ENCODE results near the gene FLYWCH2. TPM values are rescaled to one million over a fixed set of nuclear protein-coding genes. Genes with fewer than 3 reads are reported as not detected.

FLYWCH2 gene
- total and polyA plus RNA-seq, 2 donors (not counting 3 experiments of a cell fraction or from before 2014, with no cell fraction given), result 18.3 to 34.6 TPM

- Histone ChIP-seq H4K20me1 (replicated peaks; ENCODE audit: control insufficient read depth, extremely low read depth, insufficient read depth, low read length) (no peaks in the 10 kb centered on the region), H3K4me2 (ENCODE audit: insufficient read depth, low read length) (no peak overlapping the region), H3K4me3 (replicated peaks in 1 of 3; ENCODE audit: insufficient read depth in 1 of 3, low read depth in 1 of 3, low read length in 3 of 3) (no peak overlapping the region), H3K9me3 (replicated peaks; ENCODE audit: control insufficient read depth, insufficient read depth, low read length) (no peaks in the 10 kb centered on the region), H3K36me3 (ENCODE audit: control insufficient read depth in 2 of 2, extremely low read depth in 1 of 2, insufficient read depth in 2 of 2, low read length in 2 of 2) (peaks cover 10 to 40% of the 10 kb centered on the region in 2 experiments), H2AFZ (ENCODE audit: low read depth, low read length) (no peak overlapping the region), H3K9ac (replicated peaks; ENCODE audit: extremely low read depth, insufficient read depth, low read length) (no peak overlapping the region), H3K4me1 (ENCODE audit: control insufficient read depth, extremely low read depth, insufficient read depth, low read length) (no peaks in the 10 kb centered on the region), H3K27ac (ENCODE audit: insufficient read depth, low read depth, low read length) (no peak overlapping the region), H3K79me2 (ENCODE audit: control insufficient read depth, insufficient read depth, low read length) (no peaks in the 10 kb centered on the region), H3K9me1 (replicated peaks; ENCODE audit: control insufficient read depth, extremely low read depth, insufficient read depth, low read length) (no peaks in the 10 kb centered on the region), H3K27me3 (ENCODE audit: control insufficient read depth in 2 of 2, insufficient read depth in 2 of 2, low read length in 2 of 2) (no peaks in the 10 kb centered on the region)
- no peak for TF ChIP-seq FOS (IDR thresholded peaks at IDR 0.05; ENCODE audit: borderline replicate concordance, insufficient read depth, low read length)
- no peak for TF ChIP-seq MYC (IDR thresholded peaks at IDR 0.05; ENCODE audit: low read depth, low read length)
- TF ChIP-seq POLR2AphosphoS5 (IDR thresholded peaks at IDR 0.05; ENCODE audit: insufficient read depth, low read depth, low read length), result no peak
- no peak for TF ChIP-seq POLR2A (IDR thresholded peaks at IDR 0.05; ENCODE audit: low read depth, low read length)
- no peak for TF ChIP-seq JUN (IDR thresholded peaks at IDR 0.05; ENCODE audit: borderline replicate concordance, insufficient read depth, insufficient read length, low read depth)
- no peak for TF ChIP-seq GATA2 (IDR thresholded peaks at IDR 0.05; ENCODE audit: insufficient read depth, insufficient read length, low read depth, low read length)
- TF ChIP-seq MAX (IDR thresholded peaks at IDR 0.05; ENCODE audit: insufficient read depth, insufficient read length), result no peak
- no peak for TF ChIP-seq EZH2 (IDR thresholded peaks at IDR 0.05; ENCODE audit: borderline replicate concordance, low read depth, low read length, severe bottlenecking)
- TF ChIP-seq, protein P1, sequence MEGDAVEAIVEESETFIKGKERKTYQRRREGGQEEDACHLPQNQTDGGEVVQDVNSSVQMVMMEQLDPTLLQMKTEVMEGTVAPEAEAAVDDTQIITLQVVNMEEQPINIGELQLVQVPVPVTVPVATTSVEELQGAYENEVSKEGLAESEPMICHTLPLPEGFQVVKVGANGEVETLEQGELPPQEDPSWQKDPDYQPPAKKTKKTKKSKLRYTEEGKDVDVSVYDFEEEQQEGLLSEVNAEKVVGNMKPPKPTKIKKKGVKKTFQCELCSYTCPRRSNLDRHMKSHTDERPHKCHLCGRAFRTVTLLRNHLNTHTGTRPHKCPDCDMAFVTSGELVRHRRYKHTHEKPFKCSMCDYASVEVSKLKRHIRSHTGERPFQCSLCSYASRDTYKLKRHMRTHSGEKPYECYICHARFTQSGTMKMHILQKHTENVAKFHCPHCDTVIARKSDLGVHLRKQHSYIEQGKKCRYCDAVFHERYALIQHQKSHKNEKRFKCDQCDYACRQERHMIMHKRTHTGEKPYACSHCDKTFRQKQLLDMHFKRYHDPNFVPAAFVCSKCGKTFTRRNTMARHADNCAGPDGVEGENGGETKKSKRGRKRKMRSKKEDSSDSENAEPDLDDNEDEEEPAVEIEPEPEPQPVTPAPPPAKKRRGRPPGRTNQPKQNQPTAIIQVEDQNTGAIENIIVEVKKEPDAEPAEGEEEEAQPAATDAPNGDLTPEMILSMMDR (IDR thresholded peaks at IDR 0.05; ENCODE audit: extremely low read depth in 1 of 2, insufficient read depth in 1 of 2, low read depth in 1 of 2, low read length in 2 of 2), result no peak
- intact Hi-C loops (cut with micrococcal nuclease) (no loop called here), dilution Hi-C loops (cut with MboI; ENCODE audit: extremely low pct_ligation_motif_present, low sequenced_read_pairs) (no loop called here)
- no TSS peak for BruUV-seq (replicated peaks)
- POLR2A ChIA-PET, result no interaction called here
- FAIRE-seq (no peak), DNase-seq (ENCODE audit: low read depth, low spot score) (no peak)
- CTCF ChIA-PET, result interaction anchor here (1.6 kb wide), 1 partner anchor 10 kb away, joined by 6 read pairs; no protein-coding TSS in a partner anchor
These were observed 53.5 kb downstream of the FLYWCH2 start for GRCh38 chr16:2936436-2937011.

All from endothelial cell of umbilical vein (primary cell).